HG03064 (cell line): Measurements from ENCODE around the gene SF3A1.
"Not testable (repeated sequence)": the region's sequence is repeated elsewhere in the genome, so short reads cannot be mapped to it uniquely, and the experiment has no call there.

ENCODE experiments used
- ATAC-seq: cut with Tn5 transposase; IDR thresholded peaks from one replicate; pipeline ENCODE4 v1.9.1; 2021; ENCODE audit warnings: low read depth; ENCODE audit not compliant: unreplicated experiment

SF3A1 gene

DNA sequence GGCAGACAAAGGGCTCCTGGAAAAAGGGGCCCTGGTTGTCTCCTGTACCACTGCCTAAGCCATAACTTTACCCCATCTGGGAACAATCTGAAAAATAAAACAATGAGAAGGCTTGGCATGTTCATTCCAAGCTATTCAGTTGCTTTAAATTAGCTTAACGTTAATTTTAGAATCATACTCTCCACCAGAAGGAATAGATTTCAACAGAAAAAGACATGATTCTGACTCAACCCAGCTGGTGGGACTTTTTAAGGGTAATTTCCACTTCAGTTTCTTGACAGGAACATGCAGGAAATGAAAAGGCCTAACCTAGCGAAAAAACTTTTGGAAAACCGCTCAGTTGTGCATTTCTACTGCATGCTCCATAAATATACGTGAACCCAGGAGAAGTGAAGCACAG is 7.9 kb downstream of the SF3A1 start:
- no peak for ATAC-seq

DNA sequence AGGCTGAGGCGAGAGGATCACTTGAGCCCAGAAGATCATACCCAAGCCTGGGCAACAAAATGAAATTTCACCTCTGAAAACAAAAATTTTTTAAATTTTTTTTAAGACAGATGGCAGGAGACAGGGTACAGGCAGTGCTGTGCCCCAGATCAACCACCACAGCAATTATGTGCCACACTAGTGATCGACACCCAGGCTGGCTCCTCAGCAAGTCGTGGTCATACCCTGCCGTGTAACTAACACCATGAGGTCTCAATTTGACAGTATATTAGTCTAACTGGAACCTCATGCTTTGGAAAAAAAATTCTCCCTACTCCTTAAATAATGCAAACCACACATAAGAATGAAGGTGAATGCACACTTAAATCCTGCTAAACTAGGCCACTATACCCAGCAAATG is 8.3 kb downstream of the SF3A1 start:
- ATAC-seq: no peak

DNA sequence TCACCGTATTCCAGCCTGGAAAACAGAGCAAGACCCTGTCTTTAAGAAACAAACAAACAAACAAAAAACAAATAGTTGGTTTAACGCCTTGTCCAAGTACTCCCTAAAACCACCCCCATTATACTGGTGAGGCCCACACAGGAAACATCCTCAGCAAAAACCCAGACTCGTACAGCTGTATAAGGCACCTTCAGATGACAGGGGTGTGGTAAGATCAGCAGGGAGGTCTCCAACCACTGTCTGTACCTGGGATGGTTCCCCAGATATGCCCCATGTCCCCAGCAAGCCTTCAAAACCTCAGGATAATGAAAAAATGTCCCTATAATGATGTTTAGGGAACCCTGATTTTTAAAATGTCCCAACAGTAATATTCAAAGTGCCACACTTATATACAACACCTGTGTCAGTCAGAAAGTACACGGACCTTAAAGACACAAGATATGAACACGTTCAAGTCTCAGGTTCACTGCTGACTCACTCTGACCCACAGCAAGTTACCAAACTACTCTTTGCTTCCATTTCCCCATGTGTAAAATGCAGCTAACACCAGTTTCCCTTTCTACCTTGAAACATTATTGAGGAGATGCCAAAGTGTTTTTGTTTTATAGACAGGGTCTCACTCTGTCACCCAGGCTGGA is 9.3 kb downstream of the SF3A1 start:
- ATAC-seq: no peak

DNA sequence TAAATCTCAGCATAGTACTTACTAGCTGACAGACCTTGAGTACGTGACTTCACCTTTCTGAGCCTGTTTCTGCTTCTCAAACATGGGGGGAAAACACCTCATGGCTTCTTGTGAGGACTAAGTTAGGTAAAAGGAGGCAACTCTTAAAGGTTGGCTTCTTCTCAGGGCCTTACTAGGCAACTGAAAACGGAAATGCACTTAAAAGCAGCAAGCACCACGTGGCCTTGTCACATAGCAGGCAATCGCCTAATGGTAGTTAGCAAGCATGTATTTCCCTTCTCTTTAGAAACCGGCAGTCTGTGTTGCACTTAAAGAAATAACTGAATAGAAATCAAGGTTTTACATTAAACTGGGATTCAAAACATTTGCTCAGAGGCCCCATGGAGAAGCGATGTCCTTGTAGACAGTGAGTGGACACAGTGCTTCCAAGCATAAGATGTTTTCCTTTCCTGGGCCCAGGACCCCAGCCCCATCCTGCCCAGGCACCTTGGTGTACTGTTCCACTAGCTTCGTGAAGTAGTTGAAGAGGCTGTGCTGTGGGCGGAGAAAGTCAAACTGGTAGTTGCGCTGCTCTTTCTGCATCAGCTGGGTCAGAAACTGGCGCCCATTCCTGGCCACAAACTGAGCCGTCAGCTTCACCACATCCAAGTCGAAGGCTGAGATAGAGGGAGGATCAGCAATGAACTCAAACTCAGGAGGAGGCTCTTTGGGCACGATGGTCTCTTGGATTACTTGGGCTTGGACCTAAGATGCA is 12.1 kb downstream of the SF3A1 start:
- ATAC-seq: no peak

DNA sequence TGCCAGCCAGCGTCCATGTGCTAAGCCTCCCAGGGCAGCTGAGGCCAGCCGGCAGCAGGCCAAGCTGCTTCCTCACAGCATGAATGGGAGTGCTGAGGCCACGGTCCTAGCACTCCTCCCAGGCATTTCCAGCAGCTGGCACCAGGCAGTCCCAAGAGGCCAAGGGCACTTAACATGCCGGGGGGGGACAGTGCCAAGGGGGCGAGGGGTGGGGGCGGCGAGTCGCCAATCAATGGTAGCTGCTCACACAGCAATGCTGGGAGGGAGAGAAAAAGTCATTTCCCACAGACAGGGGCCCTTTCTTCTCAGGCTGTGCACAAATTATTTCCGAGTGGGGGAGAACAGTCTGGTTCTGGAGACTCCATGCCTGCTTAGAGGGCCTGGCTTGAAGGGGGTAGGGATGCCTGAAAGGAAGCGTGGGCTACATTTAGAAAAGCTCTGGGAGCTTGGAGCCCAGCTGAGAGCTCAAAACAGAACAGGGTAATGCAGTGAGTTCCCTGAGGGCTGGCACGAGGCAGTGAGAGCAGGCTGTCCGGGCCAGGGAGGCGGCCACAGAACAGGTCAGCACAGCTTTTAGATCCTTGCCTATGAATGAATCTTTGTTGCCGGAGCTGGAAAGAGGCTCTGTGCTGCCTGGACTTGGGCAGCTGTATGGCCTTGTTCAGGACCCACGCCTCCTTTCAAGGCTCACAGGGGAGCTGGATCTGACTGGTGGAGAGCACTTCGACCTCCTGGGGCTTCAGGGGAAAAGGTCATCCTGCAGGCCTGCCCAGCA is 15.6 kb downstream of the SF3A1 start:
- ATAC-seq: no peak

DNA sequence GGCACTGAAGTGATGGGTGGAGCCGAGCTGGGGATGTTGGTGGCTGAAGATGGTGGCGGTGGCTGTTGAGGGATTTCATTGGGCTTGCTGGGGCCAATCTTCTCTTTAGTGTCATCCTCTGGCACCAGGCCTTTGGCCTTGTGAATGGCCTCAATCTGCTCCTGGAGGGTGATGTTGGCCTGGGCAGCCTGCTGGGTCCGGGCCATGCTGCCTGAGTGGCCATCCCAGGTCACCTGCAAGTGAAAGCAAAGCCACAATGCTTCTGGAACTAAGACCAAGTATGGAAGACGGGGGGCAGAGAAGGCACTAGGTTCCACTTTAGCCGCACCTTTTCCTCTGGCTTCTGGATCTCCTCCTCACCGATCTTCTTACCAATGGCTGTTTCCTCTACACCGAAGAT is 17.9 kb downstream of the SF3A1 start:
- no peak for ATAC-seq

DNA sequence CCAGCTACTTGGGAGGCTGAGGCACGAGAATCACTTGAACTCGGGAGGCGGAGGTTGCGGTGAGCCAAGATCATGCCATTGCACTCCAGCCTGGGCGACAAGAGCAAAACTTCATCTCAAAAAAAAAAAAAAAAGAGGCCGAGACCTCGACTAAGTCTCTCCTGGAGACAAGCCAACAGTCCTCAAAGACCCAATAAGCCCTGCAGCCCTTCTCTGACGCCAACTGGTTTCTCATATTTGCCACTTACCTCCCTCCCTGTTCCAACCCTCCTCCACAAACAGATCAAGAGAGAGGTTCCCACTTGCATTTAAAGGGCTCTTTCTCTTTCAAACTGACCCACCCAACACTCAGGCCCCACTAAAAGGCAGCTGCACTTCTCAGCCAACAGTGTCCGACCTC is 18.4 kb downstream of the SF3A1 start:
- ATAC-seq: not testable (repeated sequence)

DNA sequence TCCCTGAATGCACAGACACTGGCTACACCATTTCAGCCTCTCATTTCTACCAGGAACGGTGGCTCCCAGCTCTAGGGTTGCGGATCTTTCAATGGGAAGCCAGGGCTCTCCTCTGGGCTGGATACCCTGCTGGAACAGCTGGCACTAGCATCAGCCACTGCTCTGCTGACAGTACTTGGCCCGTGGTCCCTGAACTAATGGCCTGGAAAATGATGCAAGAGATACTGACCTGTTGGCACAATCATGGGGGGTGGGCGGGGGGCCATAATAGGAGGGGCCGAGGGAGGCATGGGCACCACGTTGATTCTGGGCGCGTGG is 19.3 kb downstream of the SF3A1 start:
- ATAC-seq: no peak

DNA sequence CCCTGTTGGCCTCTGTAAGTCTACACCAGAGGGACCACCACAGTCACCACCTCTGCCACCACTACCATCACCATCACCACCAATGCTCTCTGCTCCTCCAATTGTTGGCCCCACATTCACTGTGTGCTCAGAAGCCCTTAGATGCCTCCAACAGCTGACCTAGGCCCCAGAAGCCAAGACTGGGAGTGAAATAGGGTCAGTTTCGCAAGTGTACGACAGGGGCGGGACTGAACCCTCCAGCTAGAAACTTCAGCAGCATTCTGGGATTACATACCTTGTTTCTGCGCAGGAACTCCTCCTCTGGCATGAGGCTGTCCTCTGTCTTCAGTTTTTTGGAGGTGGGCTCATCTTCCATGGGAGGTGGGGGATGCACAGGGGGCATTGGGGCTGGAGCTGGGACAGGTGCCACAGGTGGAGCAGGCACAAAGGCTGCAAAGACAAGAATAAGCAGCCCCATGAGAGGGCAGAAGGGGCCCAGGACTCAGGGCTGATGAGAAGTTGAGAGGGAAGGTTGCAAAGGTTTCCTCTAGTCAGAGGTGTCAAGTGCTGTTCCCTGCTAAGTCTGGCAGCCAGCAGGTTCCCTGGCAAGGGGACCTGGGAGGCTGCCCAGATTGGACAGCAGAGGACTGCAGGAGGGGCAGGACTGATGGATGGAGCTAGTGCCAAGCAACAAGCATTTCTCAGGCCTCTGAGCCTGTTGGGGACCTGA is 19.8 kb downstream of the SF3A1 start:
- no peak for ATAC-seq

DNA sequence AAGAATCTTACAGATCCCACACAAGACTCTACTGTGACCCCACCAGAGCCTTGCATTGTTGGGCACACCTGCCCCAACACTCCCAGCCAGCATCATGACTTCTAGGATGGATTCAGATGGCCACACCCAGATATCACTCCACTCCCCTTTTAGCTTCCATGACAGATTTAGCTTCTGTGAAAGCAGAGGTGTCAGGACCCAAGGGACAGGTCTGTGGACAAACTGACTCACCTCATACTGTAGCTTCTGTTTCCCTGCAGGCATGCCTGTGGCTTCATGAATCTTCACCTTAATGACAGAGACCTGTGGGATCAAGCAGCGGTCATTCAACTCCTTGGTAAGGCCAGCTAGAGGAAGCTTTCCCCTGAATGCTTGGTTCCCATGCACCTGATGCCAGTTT is 21.5 kb downstream of the SF3A1 start:
- ATAC-seq: no peak

DNA sequence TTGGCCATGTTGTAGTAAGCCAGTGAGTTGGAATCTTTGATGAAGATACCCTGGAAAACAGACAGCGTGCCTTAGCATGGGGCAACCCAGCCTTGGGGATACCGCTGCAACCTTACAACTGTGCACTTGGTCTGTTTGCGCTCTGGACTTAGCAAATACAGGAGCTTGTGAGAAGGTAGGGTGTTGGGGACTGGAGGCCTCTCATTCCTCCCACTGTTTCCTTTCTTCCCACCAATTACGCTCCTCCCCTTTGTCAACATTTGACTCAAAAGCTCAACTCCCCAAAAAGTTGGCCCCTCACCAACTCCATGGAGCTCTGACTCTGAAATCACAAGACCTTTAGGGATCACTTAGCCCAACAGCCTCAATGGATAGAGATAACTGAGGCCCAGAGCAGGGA is 22.0 kb downstream of the SF3A1 start:
- ATAC-seq: no peak

DNA sequence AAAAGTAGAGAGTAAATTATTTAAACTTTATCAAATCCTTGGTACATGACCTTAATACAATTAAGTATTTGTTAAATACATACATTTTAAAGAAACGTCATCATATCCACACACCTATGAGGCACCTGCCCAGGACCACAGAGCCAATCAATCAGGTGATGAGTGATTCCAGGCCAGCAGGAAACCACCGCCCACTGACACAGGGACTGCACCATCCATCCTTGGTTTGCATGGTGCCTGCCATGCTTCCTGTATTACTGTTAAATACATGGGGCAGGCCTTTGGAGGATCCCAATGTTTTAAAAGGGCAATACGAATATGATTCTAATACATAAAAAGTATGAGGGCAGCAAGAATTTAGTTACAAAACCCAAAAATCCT is 23.0 kb downstream of the SF3A1 start:
- no peak for ATAC-seq

DNA sequence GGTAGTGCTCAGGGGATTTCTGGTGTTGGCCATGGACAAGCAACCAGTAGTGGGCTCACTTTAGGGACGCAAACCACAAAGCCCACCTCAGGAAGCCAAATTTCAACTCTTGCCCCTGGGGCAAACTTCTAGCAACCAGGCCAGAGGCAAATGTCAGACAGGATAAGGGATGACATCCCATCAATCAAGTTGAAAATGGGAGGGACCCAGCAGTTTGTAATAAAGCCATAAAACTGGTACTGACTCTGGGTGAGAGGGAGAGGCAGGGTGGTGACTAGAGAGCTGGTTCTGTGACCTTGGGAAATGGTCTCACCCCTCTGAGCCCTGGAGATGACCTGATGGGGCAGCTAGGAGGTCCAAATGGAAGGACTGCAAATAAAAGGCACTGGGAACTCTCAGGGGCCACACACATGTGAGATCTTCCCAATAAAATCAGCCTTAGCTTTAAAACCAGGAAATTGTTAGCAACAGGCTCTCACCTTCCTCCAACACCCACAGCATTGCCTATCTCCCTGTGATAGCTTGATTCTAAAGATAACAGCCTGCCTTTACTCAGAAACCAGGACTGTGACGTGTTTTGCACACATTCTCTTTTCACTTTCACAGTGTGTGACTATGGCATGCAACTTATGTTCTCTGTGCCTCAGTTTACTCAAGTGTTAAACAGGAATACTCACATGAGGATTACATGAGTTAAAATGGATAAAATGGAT is 23.5 kb downstream of the SF3A1 start:
- ATAC-seq: no peak

DNA sequence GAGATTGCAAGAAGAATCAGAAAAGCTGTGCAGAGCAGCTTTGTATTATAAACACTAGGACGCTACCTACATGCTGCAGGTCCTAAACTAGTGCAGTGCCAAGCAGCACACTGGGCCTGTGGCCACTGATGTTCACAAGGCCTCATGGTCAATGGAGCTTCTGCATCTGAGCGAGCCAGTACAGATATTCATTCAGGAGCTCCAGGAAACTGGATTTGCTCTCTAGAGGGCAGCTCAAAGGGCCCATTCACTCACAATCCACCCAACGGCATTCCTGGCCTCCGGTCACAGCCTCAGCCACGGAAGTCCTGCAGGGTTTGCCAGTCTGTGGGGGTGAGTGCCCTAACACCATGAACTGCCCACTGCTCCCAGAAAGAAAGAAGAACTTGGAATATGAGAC is 24.1 kb downstream of the SF3A1 start:
- no peak for ATAC-seq

DNA sequence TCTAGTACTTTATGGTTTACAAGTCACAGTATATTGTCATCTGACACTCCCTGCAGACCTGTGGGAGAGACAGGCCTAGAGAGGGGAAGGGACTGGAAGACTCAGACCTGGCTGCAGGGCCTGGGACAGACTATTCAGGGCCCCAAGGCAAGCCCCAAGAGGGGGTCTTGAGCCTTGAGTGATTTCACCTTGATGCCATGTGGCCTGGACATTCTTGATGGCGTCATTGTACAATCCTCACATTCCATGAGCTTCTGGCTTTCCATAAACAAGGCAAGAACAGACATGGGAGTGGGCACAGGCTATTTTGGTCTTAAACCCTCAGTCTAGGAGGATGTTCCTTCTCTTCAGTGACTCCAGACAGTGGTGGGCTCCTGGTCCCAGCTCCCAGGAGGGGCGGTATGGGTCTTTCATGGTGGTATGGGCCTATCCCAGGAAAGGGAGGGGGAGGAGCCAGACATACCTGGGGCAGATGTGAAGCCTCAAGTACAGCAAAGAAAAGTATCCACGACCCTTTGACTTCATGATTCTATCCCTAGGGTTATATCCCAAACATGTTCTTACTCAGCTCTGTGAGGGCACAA is 28.1 kb downstream of the SF3A1 start:
- ATAC-seq: no peak

DNA sequence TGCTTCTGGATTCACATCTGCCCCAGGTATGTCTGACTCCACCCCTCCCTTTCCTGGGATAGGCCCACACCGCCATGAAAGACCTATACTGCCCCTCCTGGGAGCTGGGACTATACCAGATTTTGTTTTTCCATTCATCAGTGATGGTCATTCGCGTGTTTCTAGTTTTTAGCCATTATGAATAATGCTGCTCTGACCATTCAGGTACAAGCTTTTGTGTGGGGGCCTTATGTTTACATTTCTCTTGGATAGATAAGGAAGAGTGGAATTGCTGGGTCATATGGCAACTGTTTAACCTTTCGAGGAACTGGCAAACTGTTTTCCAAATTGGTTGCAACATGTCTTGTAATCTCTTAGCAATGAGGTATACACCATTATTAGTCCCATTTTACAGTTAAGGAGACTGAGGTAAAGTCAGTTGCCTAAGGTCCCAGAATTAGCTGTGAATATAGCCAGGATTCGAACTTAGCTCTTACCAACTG is 28.8 kb downstream of the SF3A1 start:
- ATAC-seq: no peak

DNA sequence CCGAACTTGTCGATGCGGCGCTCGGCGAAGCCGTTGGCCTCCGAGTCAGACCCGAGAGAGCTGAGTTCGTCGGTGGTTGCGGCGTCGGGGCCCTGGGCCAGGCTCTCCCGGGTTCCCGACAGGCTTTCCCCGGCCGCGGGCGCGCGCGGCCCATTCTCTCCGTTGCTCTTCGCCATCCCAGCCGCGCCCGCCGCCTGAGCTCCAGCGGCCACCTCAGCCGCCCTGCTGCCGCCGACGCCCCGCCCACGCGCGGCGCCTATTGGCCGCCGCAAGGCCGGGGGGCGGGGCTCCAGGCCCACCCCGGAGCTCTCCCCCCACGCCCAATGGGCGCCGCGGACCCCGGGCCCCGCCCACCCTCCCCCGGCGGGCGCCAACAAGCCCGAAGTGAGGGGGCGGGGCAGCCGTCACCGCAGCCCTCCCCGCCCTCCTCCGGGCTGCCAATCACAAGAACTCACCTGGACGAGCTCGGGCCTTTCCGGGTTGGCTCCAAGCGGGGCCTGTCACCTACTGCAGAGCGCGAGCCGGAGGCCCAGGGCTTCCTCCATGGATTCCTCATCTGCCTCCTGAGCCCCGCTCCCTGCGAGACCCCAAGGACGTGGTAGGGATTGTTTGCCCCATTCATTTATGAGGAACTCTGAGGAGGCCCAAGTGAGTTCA is 29.9 kb downstream of the SF3A1 start, which contains the start of gene TBC1D10A:
TSS of gene TBC1D10A (minus strand) at position 236 of the 657 bp plus-strand sequence. CDS start at position 176, 60 bp downstream.
- ATAC-seq: peak; percentile 75

DNA sequence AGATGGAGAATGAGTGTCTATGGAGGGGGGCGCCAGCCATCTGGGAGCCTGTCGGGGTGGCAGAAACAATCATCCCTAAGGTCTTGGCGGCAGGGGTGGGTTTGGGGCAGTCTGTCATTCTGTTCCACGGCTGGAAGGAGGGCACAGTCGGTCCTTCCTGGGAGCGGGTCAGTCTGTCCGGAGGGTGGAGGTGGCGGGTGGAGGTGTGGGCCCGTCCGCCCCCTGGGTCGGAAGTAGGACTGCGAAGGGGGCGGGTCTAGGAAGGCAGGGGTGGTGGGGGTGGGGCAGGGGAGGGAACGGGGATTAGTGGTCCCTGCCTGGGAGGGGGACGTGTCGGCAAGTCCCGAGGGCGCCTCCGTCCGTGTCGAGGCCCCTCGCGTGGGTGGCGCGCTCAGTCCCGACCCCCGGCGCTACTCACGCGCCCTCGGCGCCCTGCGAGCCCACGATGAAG is 30.4 kb downstream of the SF3A1 start:
- peak; percentile 16 for ATAC-seq

DNA sequence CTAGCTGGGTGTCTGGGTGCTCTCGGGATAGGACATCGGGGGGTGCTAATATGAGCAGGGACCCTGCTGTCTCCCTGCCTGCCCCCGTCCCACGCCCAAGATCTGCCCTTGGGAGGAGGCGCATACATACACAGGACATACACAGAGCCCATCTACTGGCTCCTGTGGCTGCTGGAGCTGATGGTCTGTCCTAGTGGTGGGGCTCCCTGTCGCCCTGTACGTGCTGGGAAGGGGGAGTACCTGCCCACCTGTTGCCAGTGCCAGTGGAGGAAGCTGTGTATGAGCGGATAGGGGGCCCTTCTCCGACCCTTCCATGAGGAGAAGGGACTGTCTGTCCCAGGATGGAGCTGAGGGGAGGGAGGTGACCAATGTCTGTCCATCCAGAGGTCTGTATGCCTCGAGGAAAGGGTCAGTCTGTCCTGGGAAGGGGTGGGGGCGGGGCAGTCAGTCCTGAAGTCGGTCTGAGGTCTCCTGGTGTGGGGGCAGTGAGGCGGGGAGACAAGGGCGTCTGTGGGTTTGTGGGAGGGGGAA is 30.9 kb downstream of the SF3A1 start:
- ATAC-seq: no peak
